Inferior parietal cortex (tissue), 1 donor: ENCODE results near the gene AP4B1.
"Not testable (repeated sequence)": the region's sequence is repeated elsewhere in the genome, so short reads cannot be mapped to it uniquely, and the experiment has no call there.

ENCODE experiments used
- DNase-seq: peaks from one replicate; pipeline ENCODE4 v3.0.0-alpha.2; 2016; ENCODE audit errors: extremely low spot score

The AP4B1 gene

DNA sequence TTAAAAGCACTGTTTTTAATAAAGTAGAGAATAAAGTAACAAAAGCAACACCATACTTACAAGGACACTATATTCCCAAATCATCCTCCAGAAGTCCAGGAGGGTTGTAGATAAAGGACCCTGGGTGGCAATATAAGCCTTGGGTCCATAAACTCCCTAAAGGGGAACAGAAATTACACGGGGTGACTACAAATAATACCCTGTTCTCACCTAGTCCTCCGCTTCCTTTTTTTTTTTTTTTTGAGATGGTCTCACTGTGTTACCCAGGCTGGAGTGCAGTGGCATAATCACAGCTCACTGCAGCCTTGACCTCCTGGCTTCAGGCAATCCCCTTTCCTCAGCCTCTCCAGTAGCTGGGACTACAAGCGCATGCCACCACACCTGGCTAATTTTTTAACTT lies 46.2 kb downstream of the AP4B1 start:
- no peak for DNase-seq

GRCh38 chr1:113857776-113858175 lies 46.8 kb downstream of the AP4B1 start:
- no peak for DNase-seq

- DNase-seq = no peak
Observed at GRCh38 chr1:113856401-113856790, 48.2 kb downstream of the AP4B1 start.

- no peak for DNase-seq
Observed at GRCh38 chr1:113855630-113856400, 48.8 kb downstream of the AP4B1 start.

DNA sequence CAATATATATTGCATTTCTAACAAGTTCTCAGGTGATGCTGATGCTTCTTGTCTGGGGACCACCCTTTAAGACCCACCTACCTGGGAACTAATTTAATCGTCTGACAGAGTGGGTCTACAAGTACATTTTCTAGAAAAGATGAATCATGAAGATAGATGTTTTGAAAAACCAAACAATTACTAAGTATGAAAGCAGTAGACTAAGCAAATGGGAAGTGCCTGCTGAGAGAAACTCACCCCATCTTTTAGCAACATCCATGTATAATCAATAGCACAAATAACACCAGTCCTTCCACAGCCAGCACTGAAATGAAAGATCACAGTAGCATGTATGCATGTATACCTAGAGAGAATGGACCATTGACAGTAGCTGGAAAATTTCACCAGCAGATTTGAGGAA lies 50.4 kb downstream of the AP4B1 start:
- DNase-seq = no peak

DNA sequence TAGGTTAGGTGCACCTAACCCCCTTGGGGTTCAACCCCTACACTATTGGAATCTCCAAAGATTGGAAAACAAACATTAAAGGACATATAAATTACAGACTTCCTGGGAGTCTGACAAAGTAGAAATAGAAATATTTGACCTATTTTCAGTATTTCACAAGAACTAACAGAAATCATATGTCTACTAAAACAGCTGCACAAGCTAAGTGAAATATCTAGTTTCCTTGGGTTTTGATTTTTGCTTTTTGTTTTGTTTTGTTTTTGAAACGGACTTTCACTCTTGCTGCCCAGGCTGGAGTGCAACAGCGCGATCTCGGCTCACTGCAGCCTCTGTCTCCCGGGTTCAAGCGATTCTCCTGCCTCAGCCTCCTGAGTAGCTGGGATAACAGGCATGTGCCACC lies 51.9 kb downstream of the AP4B1 start:
- not testable (repeated sequence) for DNase-seq

DNA sequence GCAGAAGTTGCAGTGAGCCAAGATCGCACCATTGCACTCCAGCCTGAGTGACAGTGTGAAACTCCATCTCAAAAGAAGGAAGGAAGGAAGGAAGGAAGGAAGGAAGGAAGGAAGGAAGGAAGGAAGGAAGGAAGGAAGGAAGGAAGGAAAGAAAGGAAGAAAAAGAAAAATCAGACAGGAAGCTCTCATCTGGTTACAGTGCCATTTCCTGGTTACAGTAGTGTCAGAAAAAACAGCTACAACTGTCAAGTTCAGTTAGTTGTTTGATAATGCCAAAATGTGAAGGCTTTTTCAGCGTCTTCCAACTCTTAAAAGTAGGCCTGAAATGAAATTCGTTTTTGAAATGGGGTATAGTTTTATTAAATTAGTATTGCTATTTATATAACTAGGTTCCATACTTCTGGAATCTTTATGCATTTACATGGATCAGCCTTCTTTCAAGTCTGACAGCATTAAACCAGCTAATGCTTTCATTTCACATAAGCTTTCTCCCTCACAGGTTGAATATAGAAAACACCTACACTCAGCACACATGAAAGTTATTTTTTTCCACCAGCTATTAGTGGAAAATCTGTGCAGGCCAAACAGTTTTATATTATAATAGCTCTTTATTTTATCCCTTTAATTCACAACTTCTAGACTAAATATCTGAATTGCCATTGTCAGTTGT lies 54.3 kb downstream of the AP4B1 start:
- no peak for DNase-seq

DNA sequence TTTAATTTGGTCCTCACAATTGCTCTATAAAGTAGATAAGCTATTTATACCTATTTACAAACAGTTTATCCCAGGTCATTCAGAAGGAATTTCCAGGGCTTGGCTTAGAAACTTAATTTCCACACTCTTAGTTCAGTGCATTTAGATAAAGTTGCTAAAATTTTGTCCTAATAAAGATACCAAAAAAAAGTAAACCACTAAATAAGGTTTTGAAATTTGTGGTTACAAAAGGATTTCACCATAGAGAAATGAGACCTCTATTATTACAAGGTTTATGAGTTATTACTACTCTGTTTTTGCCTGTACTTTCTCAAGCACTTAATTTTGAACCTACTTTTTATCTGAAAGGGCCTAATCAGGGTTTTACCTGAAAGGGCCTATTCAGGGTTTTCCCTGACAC lies 55.5 kb downstream of the AP4B1 start:
- no peak for DNase-seq

- DNase-seq = no peak
Observed at GRCh38 chr1:113846391-113847035, 58.1 kb downstream of the AP4B1 start.
